K562 (cell line): ENCODE results near the gene RHOV. TPM values are rescaled to one million over a fixed set of nuclear protein-coding genes. Genes with fewer than 3 reads are reported as not detected.
A peak's percentile ranks its signal among the peaks of the same experiment; 100 is the strongest.

ENCODE experiments used
- ARHGAP35 ChIP-seq: fragments of 450-650 bp; IDR thresholded peaks from 2 replicates; pipeline ENCODE4 v1.6.1; 2018; ENCODE audit not compliant: partially characterized antibody
- BCOR ChIP-seq: fragments of 450-650 bp; IDR thresholded peaks from 2 replicates; pipeline ENCODE4 v1.6.1; 2016
- DDX20 ChIP-seq: fragments of 450-650 bp; IDR thresholded peaks from 2 replicates; pipeline ENCODE4 v1.6.1; 2016; ENCODE audit warnings: missing genetic modification characterization, low read depth, mild to moderate bottlenecking, missing compliant biosample characterization, moderate library complexity
- EWSR1 ChIP-seq: fragments of 450-650 bp; IDR thresholded peaks from 2 replicates; pipeline ENCODE4 v1.6.1; 2018; ENCODE audit warnings: borderline replicate concordance, mild to moderate bottlenecking, low read depth, moderate library complexity; ENCODE audit not compliant: partially characterized antibody
- ILF3 ChIP-seq: fragments of 450-650 bp; IDR thresholded peaks from 2 replicates; pipeline ENCODE4 v1.6.1; 2018; ENCODE audit warnings: antibody characterized with exemption, mild to moderate bottlenecking, moderate library complexity, borderline replicate concordance
- SAP30 ChIP-seq: fragments of 200-600 bp; sonication (generic); IDR thresholded peaks from 2 replicates; pipeline ENCODE4 v1.6.1; 2012; ENCODE audit warnings: borderline replicate concordance, low read depth, mild to moderate bottlenecking, moderate library complexity, low read length, control low read depth, inconsistent platforms; ENCODE audit not compliant: insufficient read depth, poor library complexity, severe bottlenecking
- SMAD1 ChIP-seq: fragments of 150-350 bp; IDR thresholded peaks from 2 replicates; pipeline ENCODE4 v1.6.1; 2014; ENCODE audit warnings: low read length, low read depth; ENCODE audit not compliant: partially characterized antibody
- SMAD3 ChIP-seq: fragments of 450-650 bp; formaldehyde crosslinking; conservative IDR thresholded peaks from 2 replicates; pipeline ENCODE4 v1.4.0; 2020; ENCODE audit warnings: mild to moderate bottlenecking
- STAT5A ChIP-seq: IDR thresholded peaks from 2 replicates; pipeline ENCODE4 v1.6.1; 2012; ENCODE audit warnings: low read length, inconsistent platforms, borderline replicate concordance
- TAF15 ChIP-seq: fragments of 200-400 bp; formaldehyde crosslinking; IDR thresholded peaks from 2 replicates; pipeline ENCODE4 v1.6.1; 2017; ENCODE audit warnings: mild to moderate bottlenecking, low read depth, low read length, moderate library complexity
- TAL1 ChIP-seq: fragments of 450-650 bp; IDR thresholded peaks from 2 replicates; pipeline ENCODE4 v1.6.1; 2016; ENCODE audit warnings: mild to moderate bottlenecking
- ZNF121 ChIP-seq: sonication (generic); formaldehyde crosslinking; conservative IDR thresholded peaks from 2 replicates; pipeline ENCODE4 v1.8.0; 2022; ENCODE audit warnings: missing genetic modification reagents
- ZNF586 ChIP-seq: fragments of 450-650 bp; formaldehyde crosslinking; conservative IDR thresholded peaks from 2 replicates; pipeline ENCODE4 v1.4.0; 2020; ENCODE audit warnings: mild to moderate bottlenecking, moderate library complexity
- polyA plus RNA-seq, 8 experiments: library from polyadenylated mRNA; depleted of rRNA in 4 of 8; stranded (reverse) in 5 of 8; unstranded in 3 of 8; fragments of >200 nt; fragmentation: Nextera tagmentation in 2 of 8; fragmentation: Illumina TruSeq in 1 of 8; extraction: Ambion mirVana in 2 of 8; extraction: Trizol in 1 of 8; gene quantifications; 2 replicates each; pipeline versions ENCODE4 v1.2.1 to v1.2.3, GENCODE V29; 2011 to 2014; ENCODE audit warnings: inconsistent platforms in 1 of 8, missing spikeins in 1 of 8
- total RNA-seq, 7 experiments: library from RNA; depleted of rRNA in 6 of 7; stranded (reverse); fragments of >200 nt in 6 of 7; fragmentation: Illumina TruSeq in 2 of 7; extraction: Trizol in 2 of 7; gene quantifications; 2 replicates each; pipeline versions ENCODE4 v1.2.1 to v1.2.3, GENCODE V29; 2011 to 2021; ENCODE audit warnings: low replicate concordance in 1 of 7
- TF ChIP-seq, protein P1 (sequence below), 2 experiments: fragments of 450-650 bp in 1 of 2; sonication (generic) in 1 of 2; formaldehyde crosslinking in 1 of 2; IDR thresholded peaks; 2 replicates each; pipeline versions ENCODE4 v1.7.1 to v1.9.0; 2016 to 2022; ENCODE audit warnings: inconsistent platforms in 1 of 2, mild to moderate bottlenecking in 1 of 2, missing genetic modification reagents in 1 of 2
- TF ChIP-seq, protein P2 (sequence below): sonication (generic); formaldehyde crosslinking; IDR thresholded peaks from 2 replicates; pipeline ENCODE4 v1.8.1; 2023; ENCODE audit warnings: mild to moderate bottlenecking, missing genetic modification reagents

RHOV gene
- total and polyA plus RNA-seq, 9 of the 15 experiments (the other 6 are each of a cell fraction or from before 2014, with no cell fraction given) = 0.08 to 2.0 (median 1.1) TPM

DNA sequence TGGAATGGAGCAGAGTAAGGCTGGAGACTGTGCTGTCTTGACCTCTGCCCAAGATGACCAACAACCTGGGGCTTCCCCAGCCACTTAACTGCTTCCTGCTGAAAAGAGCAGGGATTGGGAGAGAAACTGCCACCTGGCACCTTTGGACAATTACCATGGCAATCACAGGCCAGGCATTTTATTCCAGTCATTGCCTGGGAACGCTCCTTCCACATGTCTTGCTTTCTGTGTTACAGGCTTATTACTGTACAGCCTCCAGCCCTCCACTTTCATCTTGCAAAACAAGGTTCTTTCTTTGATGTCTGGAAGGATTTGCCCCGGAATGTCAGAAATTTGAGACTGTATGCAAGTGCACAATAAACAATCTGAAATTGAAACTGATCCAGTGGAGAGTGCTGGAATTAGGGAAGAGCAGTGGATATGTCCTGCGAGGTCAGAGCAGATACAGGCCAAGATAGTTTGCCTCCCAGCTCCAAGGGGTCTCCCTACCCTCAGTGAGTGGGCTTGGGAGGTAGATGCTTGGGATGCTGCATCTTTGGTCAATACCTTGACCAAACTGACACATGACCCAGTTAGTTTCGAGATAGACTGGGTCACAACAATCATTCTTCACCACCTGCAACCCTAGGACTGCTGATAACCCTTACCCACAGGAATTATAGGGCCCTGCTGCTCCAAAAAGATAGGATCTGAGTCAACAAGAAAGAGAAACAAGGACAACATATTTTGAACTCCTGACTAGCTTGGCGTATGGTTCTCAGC is 48.2 kb downstream of the RHOV start (continued):
- TF ChIP-seq TAF15 = no peak
- no peak for TF ChIP-seq EWSR1
- TF ChIP-seq ILF3 = 0 out of 2 replicates have a peak, but pooled peaks have one; percentile 51
- no peak for TF ChIP-seq ZNF121
- 0 out of 2 replicates have a peak, but pooled peaks have one; percentile 29 for TF ChIP-seq DDX20
- TF ChIP-seq, protein P1, sequence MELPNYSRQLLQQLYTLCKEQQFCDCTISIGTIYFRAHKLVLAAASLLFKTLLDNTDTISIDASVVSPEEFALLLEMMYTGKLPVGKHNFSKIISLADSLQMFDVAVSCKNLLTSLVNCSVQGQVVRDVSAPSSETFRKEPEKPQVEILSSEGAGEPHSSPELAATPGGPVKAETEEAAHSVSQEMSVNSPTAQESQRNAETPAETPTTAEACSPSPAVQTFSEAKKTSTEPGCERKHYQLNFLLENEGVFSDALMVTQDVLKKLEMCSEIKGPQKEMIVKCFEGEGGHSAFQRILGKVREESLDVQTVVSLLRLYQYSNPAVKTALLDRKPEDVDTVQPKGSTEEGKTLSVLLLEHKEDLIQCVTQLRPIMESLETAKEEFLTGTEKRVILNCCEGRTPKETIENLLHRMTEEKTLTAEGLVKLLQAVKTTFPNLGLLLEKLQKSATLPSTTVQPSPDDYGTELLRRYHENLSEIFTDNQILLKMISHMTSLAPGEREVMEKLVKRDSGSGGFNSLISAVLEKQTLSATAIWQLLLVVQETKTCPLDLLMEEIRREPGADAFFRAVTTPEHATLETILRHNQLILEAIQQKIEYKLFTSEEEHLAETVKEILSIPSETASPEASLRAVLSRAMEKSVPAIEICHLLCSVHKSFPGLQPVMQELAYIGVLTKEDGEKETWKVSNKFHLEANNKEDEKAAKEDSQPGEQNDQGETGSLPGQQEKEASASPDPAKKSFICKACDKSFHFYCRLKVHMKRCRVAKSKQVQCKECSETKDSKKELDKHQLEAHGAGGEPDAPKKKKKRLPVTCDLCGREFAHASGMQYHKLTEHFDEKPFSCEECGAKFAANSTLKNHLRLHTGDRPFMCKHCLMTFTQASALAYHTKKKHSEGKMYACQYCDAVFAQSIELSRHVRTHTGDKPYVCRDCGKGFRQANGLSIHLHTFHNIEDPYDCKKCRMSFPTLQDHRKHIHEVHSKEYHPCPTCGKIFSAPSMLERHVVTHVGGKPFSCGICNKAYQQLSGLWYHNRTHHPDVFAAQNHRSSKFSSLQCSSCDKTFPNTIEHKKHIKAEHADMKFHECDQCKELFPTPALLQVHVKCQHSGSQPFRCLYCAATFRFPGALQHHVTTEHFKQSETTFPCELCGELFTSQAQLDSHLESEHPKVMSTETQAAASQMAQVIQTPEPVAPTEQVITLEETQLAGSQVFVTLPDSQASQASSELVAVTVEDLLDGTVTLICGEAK (IDR thresholded peaks at IDR 0.05) = no peak
- TF ChIP-seq, protein P1 (CRISPR knock-in tag; IDR thresholded peaks at IDR 0.05) = no peak
- peak; percentile 84 for TF ChIP-seq STAT5A
- no peak for TF ChIP-seq ZNF586 (CRISPR knock-in tag)
- no peak for TF ChIP-seq SAP30
- TF ChIP-seq SMAD3 (CRISPR knock-in tag) = peak; percentile 53; the same call in 1 of the 2 replicates
- TF ChIP-seq BCOR = peak; percentile 83
- TF ChIP-seq ARHGAP35 = no peak
- TF ChIP-seq, protein P2, sequence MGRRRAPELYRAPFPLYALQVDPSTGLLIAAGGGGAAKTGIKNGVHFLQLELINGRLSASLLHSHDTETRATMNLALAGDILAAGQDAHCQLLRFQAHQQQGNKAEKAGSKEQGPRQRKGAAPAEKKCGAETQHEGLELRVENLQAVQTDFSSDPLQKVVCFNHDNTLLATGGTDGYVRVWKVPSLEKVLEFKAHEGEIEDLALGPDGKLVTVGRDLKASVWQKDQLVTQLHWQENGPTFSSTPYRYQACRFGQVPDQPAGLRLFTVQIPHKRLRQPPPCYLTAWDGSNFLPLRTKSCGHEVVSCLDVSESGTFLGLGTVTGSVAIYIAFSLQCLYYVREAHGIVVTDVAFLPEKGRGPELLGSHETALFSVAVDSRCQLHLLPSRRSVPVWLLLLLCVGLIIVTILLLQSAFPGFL = no peak
- TF ChIP-seq TAL1 = peak; percentile 99
- TF ChIP-seq SMAD1 = peak; percentile 72
